ENCODE results near the gene DEPP1.

- TF ChIP-seq POLR2AphosphoS5 (IDR thresholded peaks at IDR 0.05) (no peak), CTCF (IDR thresholded peaks at IDR 0.05; ENCODE audit: poor library complexity, severe bottlenecking) (no peak), SMC3 (conservative IDR thresholded peaks at IDR 0.05; ENCODE audit: poor library complexity) (no peak), EZH2 (IDR thresholded peaks at IDR 0.05; ENCODE audit: borderline replicate concordance, insufficient read depth, low read length, poor library complexity, severe bottlenecking) (no peak), MXI1 (conservative IDR thresholded peaks at IDR 0.05; ENCODE audit: poor library complexity, severe bottlenecking) (no peak), EP300 (conservative IDR thresholded peaks at IDR 0.05; ENCODE audit: poor library complexity, severe bottlenecking) (no peak), REST (IDR thresholded peaks at IDR 0.05; ENCODE audit: borderline replicate concordance) (no peak), RAD21 (conservative IDR thresholded peaks at IDR 0.05) (no peak), TAF1 (IDR thresholded peaks at IDR 0.05; ENCODE audit: low read depth) (no peak)
These were observed 28.0 kb downstream of the DEPP1 start for GRCh38 chr10:44950326-44951225.
